Esophagus squamous epithelium (tissue), 4 donors: ENCODE results near the gene NECAB2.

ENCODE experiments used
- CTCF ChIP-seq, 6 experiments: fragments of 450-650 bp in 4 of 6; fragments of 200-600 bp in 2 of 6; sonication (generic) in 2 of 6; IDR thresholded peaks; one replicate each; pipeline ENCODE4 v1.5.1; 2016 to 2019; ENCODE audit warnings: antibody characterized with exemption in 6 of 6, mild to moderate bottlenecking in 4 of 6, moderate library complexity in 4 of 6
- POLR2A ChIP-seq, 4 donors: fragments of 450-650 bp; IDR thresholded peaks; one replicate each; pipeline ENCODE4 v1.6.1; 2017; ENCODE audit warnings: antibody characterized with exemption in 4 of 4, mild to moderate bottlenecking in 4 of 4, moderate library complexity in 3 of 4

- TF ChIP-seq CTCF (IDR thresholded peaks at IDR 0.05) (no peak), POLR2A (IDR thresholded peaks at IDR 0.05) (no peak)
Observed at GRCh38 chr16:83923581-83924365, 44.3 kb upstream of the NECAB2 start.
